ENCODE measurements around the gene LZTS2. TPM values are rescaled to one million over a fixed set of nuclear protein-coding genes. Genes with fewer than 3 reads are reported as not detected.
A peak's percentile ranks its signal among the peaks of the same experiment; 100 is the strongest.

The LZTS2 gene
- total RNA-seq, 1 experiment from 2014 or later = 69.1 TPM

GRCh38 chr10:101013365-101013825 is 13.8 kb downstream of the LZTS2 start:
- DNase-seq = no peak
- Histone ChIP-seq H4K20me1 (ENCODE audit: control insufficient read depth, insufficient read depth, insufficient read length) (no peaks in the 10 kb centered on the region), H2BK15ac (ENCODE audit: low read depth, low read length) (no peak overlapping the region), H3K79me1 (ENCODE audit: insufficient read depth, low read depth, low read length, poor library complexity, severe bottlenecking) (no peaks in the 10 kb centered on the region), H3K4me1 (ENCODE audit: insufficient read depth, low read length) (no peaks in the 10 kb centered on the region), H3K23me2 (ENCODE audit: insufficient read length, low read depth, low read length, poor library complexity, severe bottlenecking) (peaks cover 6% of the 10 kb centered on the region), H2BK120ac (ENCODE audit: low read depth, low read length, poor library complexity, severe bottlenecking) (no peak overlapping the region), H4K5ac (ENCODE audit: insufficient read length, low read depth, low read length) (no peak overlapping the region), H2AFZ (ENCODE audit: low read length) (no peak overlapping the region), H3K56ac (ENCODE audit: insufficient read length, low read depth, low read length) (no peak overlapping the region), H3K4me2 (ENCODE audit: insufficient read depth, insufficient read length, low read length) (no peak overlapping the region), H2AK5ac (ENCODE audit: insufficient read length, low read length) (no peak overlapping the region), H3K4ac (ENCODE audit: low read depth, low read length) (no peak overlapping the region), H3K27me3 (ENCODE audit: insufficient read depth, low read length) (peaks cover 12% of the 10 kb centered on the region; the same call in 1 of the 2 replicates), H3K9ac (ENCODE audit: extremely low read depth, insufficient read length, low read length) (no peak overlapping the region), H3T11ph (ENCODE audit: low read length) (no peak overlapping the region), H3K18ac (ENCODE audit: insufficient read length, low read depth, low read length) (no peak overlapping the region), H3K9me3 (ENCODE audit: control insufficient read depth, low read depth, low read length) (no peaks in the 10 kb centered on the region), H2BK12ac (ENCODE audit: insufficient read length, low read depth, low read length) (no peak overlapping the region), H3K23ac (ENCODE audit: insufficient read length, low read depth, low read length) (no peak overlapping the region), H3K27ac (ENCODE audit: insufficient read length, low read depth, low read length) (no peak overlapping the region), H2BK20ac (ENCODE audit: low read depth, low read length, poor library complexity, severe bottlenecking) (no peak overlapping the region), H4K91ac (ENCODE audit: insufficient read length, low read depth, low read length) (no peak overlapping the region), H3K14ac (ENCODE audit: insufficient read depth, low read length) (no peak overlapping the region), H2BK5ac (ENCODE audit: insufficient read length, low read length) (no peak overlapping the region), H3K79me2 (ENCODE audit: insufficient read depth, low read length) (no peaks in the 10 kb centered on the region), H4K8ac (replicated peaks; ENCODE audit: insufficient read length, low read depth, low read length) (no peak overlapping the region)
- H3K27me3 Mint-ChIP-seq (ENCODE audit: low read depth) = peaks cover 47% of the 10 kb centered on the region
- no peaks in the 10 kb centered on the region for H3K36me3 Mint-ChIP-seq (ENCODE audit: insufficient read depth in 1 of 3, low read depth in 3 of 3)
- peak overlapping the region in 1 of 3 experiments; percentile 32; a peak in 2 of 7 replicates for H3K27ac Mint-ChIP-seq
- no CpG with 5 or more reads among the region's 9 CpGs for WGBS (ENCODE audit: extremely low coverage, insufficient read length, low lambda C conversion rate)
- H3K4me1 Mint-ChIP-seq = peaks cover 23 to 44% of the 10 kb centered on the region in 2 experiments
- no peak for TF ChIP-seq CTCF (conservative IDR thresholded peaks at IDR 0.05)
- peak overlapping the region in 1 of 2 experiments; percentile 2; a peak in 1 of 5 replicates for H3K4me3 Mint-ChIP-seq
- no peaks in the 10 kb centered on the region; a peak in 1 of 5 replicates for H3K9me3 Mint-ChIP-seq
